PC-9 (cell line): Measurements from ENCODE around the gene TSPAN11.

Experiments
- EZH2 ChIP-seq: fragments of 200-600 bp; sonication (generic); IDR thresholded peaks from 2 replicates; pipeline ENCODE4 v1.8.0; 2017; ENCODE audit warnings: antibody characterized with exemption, low read depth
- TF ChIP-seq, protein P1 (sequence below): fragments of 200-600 bp; sonication (generic); conservative IDR thresholded peaks from 2 replicates; pipeline ENCODE4 v1.6.1; 2017; ENCODE audit warnings: mixed run types, antibody characterized with exemption, mild to moderate bottlenecking, moderate library complexity

DNA sequence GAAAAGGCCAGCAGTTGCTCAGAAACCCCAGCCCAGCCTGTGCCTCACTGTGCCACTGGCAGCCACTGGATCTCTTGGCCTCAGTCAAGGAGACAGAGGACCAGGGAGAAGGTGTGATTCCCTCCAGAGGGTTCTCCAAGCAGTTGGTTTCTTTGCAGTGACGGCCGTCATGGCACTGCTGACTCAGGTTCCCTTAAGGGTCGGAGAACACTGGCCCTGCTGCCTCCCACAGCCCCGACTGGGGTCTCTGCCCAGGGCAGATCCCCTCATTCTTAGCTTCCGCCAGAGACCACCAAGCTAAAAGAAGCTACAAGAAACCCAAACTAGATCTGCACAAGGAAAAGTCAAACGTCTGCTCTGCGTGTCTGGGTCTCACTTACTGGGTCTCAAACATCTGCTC, 16.4 kb downstream of the TSPAN11 start:
- TF ChIP-seq EZH2: no peak
- TF ChIP-seq, protein P1, sequence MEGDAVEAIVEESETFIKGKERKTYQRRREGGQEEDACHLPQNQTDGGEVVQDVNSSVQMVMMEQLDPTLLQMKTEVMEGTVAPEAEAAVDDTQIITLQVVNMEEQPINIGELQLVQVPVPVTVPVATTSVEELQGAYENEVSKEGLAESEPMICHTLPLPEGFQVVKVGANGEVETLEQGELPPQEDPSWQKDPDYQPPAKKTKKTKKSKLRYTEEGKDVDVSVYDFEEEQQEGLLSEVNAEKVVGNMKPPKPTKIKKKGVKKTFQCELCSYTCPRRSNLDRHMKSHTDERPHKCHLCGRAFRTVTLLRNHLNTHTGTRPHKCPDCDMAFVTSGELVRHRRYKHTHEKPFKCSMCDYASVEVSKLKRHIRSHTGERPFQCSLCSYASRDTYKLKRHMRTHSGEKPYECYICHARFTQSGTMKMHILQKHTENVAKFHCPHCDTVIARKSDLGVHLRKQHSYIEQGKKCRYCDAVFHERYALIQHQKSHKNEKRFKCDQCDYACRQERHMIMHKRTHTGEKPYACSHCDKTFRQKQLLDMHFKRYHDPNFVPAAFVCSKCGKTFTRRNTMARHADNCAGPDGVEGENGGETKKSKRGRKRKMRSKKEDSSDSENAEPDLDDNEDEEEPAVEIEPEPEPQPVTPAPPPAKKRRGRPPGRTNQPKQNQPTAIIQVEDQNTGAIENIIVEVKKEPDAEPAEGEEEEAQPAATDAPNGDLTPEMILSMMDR: no peak
